Progenitor cell of endocrine pancreas (in vitro differentiated cells): ENCODE data around the gene SAYSD1. TPM values are rescaled to one million over a fixed set of nuclear protein-coding genes. Genes with fewer than 3 reads are reported as not detected.

Experiments used
- DNase-seq: peaks from one replicate; pipeline ENCODE4 v3.0.0; 2021; ENCODE audit warnings: low spot score; ENCODE audit not compliant: unreplicated experiment
- H3K27ac Mint-ChIP-seq: 2 replicates; pipeline ENCODE4 v1.8.0; 2021; ENCODE audit warnings: mild to moderate bottlenecking, moderate library complexity, mixed read lengths
- H3K27me3 Mint-ChIP-seq: 2 replicates; pipeline ENCODE4 v1.8.0; 2021; ENCODE audit warnings: mixed read lengths
- H3K36me3 Mint-ChIP-seq: 2 replicates; pipeline ENCODE4 v1.8.0; 2022; ENCODE audit warnings: mixed read lengths; ENCODE audit not compliant: insufficient read depth
- H3K4me1 Mint-ChIP-seq: 2 replicates; pipeline ENCODE4 v1.8.0; 2021; ENCODE audit warnings: low read depth, mixed read lengths
- H3K4me3 Mint-ChIP-seq: 2 replicates; pipeline ENCODE4 v1.8.0; 2021; ENCODE audit warnings: low read depth, mild to moderate bottlenecking, moderate library complexity, mixed read lengths
- H3K9me3 Mint-ChIP-seq: 2 replicates; pipeline ENCODE4 v1.8.0; 2021; ENCODE audit warnings: low read depth, mixed read lengths
- CTCF ChIP-seq: fragments of 200-600 bp; sonication (generic); IDR thresholded peaks from one replicate; pipeline ENCODE4 v1.5.0; 2021; ENCODE audit warnings: antibody characterized with exemption, mild to moderate bottlenecking; ENCODE audit not compliant: unreplicated experiment
- total RNA-seq: library from RNA; stranded (reverse); gene quantifications from 2 replicates; pipeline ENCODE4 v1.2.1, GENCODE V29; 2021

SAYSD1 gene
- total RNA-seq, 1 donor from 2014 or later: 17.4 TPM

GRCh38 chr6:39057251-39058155 is 57.5 kb downstream of the SAYSD1 start:
- TF ChIP-seq CTCF: no peak
- no peak overlapping the region for H3K27ac Mint-ChIP-seq
- peaks cover 4% of the 10 kb centered on the region for H3K36me3 Mint-ChIP-seq
- DNase-seq: no peak
- no peaks in the 10 kb centered on the region for H3K9me3 Mint-ChIP-seq
- peaks cover 19% of the 10 kb centered on the region for H3K27me3 Mint-ChIP-seq
- peaks cover 21% of the 10 kb centered on the region for H3K4me1 Mint-ChIP-seq
- H3K4me3 Mint-ChIP-seq: no peak overlapping the region

- Mint-ChIP-seq H3K27ac (no peak overlapping the region), H3K4me3 (no peak overlapping the region), H3K9me3 (no peaks in the 10 kb centered on the region), H3K27me3 (peaks cover 23% of the 10 kb centered on the region), H3K36me3 (peaks cover 4% of the 10 kb centered on the region), H3K4me1 (peaks cover 20% of the 10 kb centered on the region)
- no peak for TF ChIP-seq CTCF
- no peak for DNase-seq
These were observed 58.3 kb downstream of the SAYSD1 start for GRCh38 chr6:39056681-39057080.

DNA sequence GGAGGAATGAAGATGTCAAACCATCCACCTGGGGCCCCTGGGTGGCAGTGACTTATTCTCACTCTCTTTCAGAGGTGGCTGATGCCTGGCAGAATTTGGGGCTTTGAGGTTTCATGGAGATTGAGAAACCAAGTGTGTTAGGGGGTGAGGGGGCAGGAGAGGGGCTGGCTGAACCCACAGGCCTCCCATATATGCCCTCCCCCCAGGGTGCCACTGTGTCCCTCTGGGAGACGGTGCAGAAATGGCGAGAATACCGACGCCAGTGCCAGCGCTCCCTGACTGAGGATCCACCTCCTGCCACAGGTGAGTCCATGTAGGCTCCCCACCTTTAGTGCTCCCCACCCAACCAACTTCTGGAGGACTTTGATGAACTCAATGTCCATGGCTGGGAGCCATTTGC is 58.8 kb downstream of the SAYSD1 start:
- Mint-ChIP-seq H3K9me3 (no peaks in the 10 kb centered on the region), H3K36me3 (peaks cover 4% of the 10 kb centered on the region), H3K4me1 (peaks cover 20% of the 10 kb centered on the region), H3K27ac (no peak overlapping the region), H3K4me3 (no peak overlapping the region), H3K27me3 (peaks cover 26% of the 10 kb centered on the region)
- DNase-seq: no peak
- TF ChIP-seq CTCF: no peak

GRCh38 chr6:39055661-39056060 is 59.3 kb downstream of the SAYSD1 start:
- H3K4me1 Mint-ChIP-seq: peaks cover 20% of the 10 kb centered on the region
- H3K9me3 Mint-ChIP-seq: no peaks in the 10 kb centered on the region
- TF ChIP-seq CTCF: no peak
- H3K27me3 Mint-ChIP-seq: peaks cover 28% of the 10 kb centered on the region
- H3K27ac Mint-ChIP-seq: no peak overlapping the region
- H3K4me3 Mint-ChIP-seq: no peak overlapping the region
- peaks cover 4% of the 10 kb centered on the region for H3K36me3 Mint-ChIP-seq
- DNase-seq: no peak

GRCh38 chr6:39054577-39055142 is 60.3 kb downstream of the SAYSD1 start:
- Mint-ChIP-seq H3K4me1 (peaks cover 15% of the 10 kb centered on the region), H3K9me3 (no peaks in the 10 kb centered on the region), H3K27ac (no peak overlapping the region), H3K36me3 (peaks cover 4% of the 10 kb centered on the region), H3K4me3 (no peak overlapping the region), H3K27me3 (peaks cover 32% of the 10 kb centered on the region)
- TF ChIP-seq CTCF: no peak
- DNase-seq: no peak

Other genes with a start within 250 kb of the SAYSD1 start
- gene GLP1R, start 66.4 kb downstream of the SAYSD1 start, total RNA-seq: 3.9 and 4.0 TPM in 2 replicates
- gene KCNK5, start 114.3 kb upstream of the SAYSD1 start, total RNA-seq: 2.0 and 2.3 TPM in 2 replicates
- 11.2 and 11.6 TPM in 2 replicates for gene KCNK17, start 199.2 kb upstream of the SAYSD1 start, total RNA-seq
- gene KCNK16, start 207.5 kb upstream of the SAYSD1 start, total RNA-seq: 32.9 and 35.2 TPM in 2 replicates